Measurements from ENCODE around the gene CNBP. TPM values are rescaled to one million over a fixed set of nuclear protein-coding genes. Genes with fewer than 3 reads are reported as not detected.

The CNBP gene
- total and polyA plus RNA-seq, 2 of the 4 experiments (the other 2 are of a cell fraction): 217 to 223 TPM

- Histone ChIP-seq H2BK15ac (ENCODE audit: low read depth, low read length) (no peak overlapping the region), H3K4me3 (ENCODE audit: insufficient read depth, low read depth, low read length) (no peak overlapping the region), H2AFZ (replicated peaks; ENCODE audit: low read length, poor library complexity) (no peak overlapping the region), H2BK120ac (ENCODE audit: low read depth, low read length) (no peak overlapping the region), H3K9me3 (ENCODE audit: control insufficient read depth, insufficient read depth, low read length) (no peaks in the 10 kb centered on the region), H4K5ac (ENCODE audit: low read depth, low read length) (no peak overlapping the region), H2BK20ac (ENCODE audit: low read depth, low read length) (no peak overlapping the region), H3K4me2 (ENCODE audit: low read depth, low read length) (no peak overlapping the region), H3K9ac (ENCODE audit: low read depth, low read length) (no peak overlapping the region), H3K56ac (ENCODE audit: extremely low read depth, insufficient read depth, low read length) (no peak overlapping the region), H2AK5ac (ENCODE audit: low read depth, low read length) (no peak overlapping the region), H4K20me1 (ENCODE audit: insufficient read depth, low read length) (no peaks in the 10 kb centered on the region), H3K4me1 (ENCODE audit: control insufficient read depth, insufficient read depth, low read length) (no peaks in the 10 kb centered on the region), H2BK5ac (ENCODE audit: low read depth, low read length, poor library complexity, severe bottlenecking) (no peak overlapping the region), H3K14ac (replicated peaks; ENCODE audit: low read depth, low read length) (no peak overlapping the region), H3K27me3 (ENCODE audit: control insufficient read depth, insufficient read depth, low read length) (peaks cover 2% of the 10 kb centered on the region; the same call in 1 of the 2 replicates), H3K18ac (ENCODE audit: low read depth, low read length) (no peak overlapping the region), H4K91ac (ENCODE audit: insufficient read depth, low read depth, low read length) (no peak overlapping the region), H3K36me3 (ENCODE audit: control insufficient read depth, insufficient read depth, low read length) (no peaks in the 10 kb centered on the region), H3K9me1 (ENCODE audit: insufficient read depth, low read length) (no peaks in the 10 kb centered on the region), H3K79me1 (ENCODE audit: low read depth in 1 of 2, low read length in 2 of 2) (no peaks in the 10 kb centered on the region), H3K23ac (ENCODE audit: low read depth, low read length) (no peak overlapping the region), H3K27ac (ENCODE audit: insufficient read depth, low read length) (no peak overlapping the region), H3K4ac (ENCODE audit: low read depth, low read length) (no peak overlapping the region), H4K8ac (ENCODE audit: low read depth in 2 of 2, low read length in 2 of 2) (no peak overlapping the region), H2AK9ac (replicated peaks; ENCODE audit: low read depth, low read length, poor library complexity) (no peak overlapping the region)
- ATAC-seq (ENCODE audit: low read depth) (no peak), DNase-seq (no peak)
- dilution Hi-C loops (cut with HindIII; ENCODE audit: low sequenced_read_pairs, unreplicated experiment) (no loop called here), intact Hi-C loops (cut with micrococcal nuclease) (no loop called here), in situ Hi-C loops (cut with MboI; ENCODE audit: low sequenced_read_pairs) (no loop called here)
- no TSS peak for BruUV-seq (replicated peaks)
- CTCF ChIA-PET: no interaction called here
- no peak for TF ChIP-seq RCOR1 (IDR thresholded peaks at IDR 0.05; ENCODE audit: insufficient replicate concordance, low read length)
- POLR2A ChIA-PET (ENCODE audit: unreplicated experiment): no interaction called here
- no CpG with 5 or more reads among the region's 2 CpGs for WGBS, 2 experiments (ENCODE audit: extremely low coverage in 2 of 2, insufficient read length in 1 of 2)
Measured at GRCh38 chr3:129218742-129219141, 35.0 kb upstream of the CNBP start.
